ENCODE data around the gene MEF2C. TPM values are rescaled to one million over a fixed set of nuclear protein-coding genes. Genes with fewer than 3 reads are reported as not detected.

Gene MEF2C
- total RNA-seq, 1 donor from 2014 or later = 24.1 TPM

DNA sequence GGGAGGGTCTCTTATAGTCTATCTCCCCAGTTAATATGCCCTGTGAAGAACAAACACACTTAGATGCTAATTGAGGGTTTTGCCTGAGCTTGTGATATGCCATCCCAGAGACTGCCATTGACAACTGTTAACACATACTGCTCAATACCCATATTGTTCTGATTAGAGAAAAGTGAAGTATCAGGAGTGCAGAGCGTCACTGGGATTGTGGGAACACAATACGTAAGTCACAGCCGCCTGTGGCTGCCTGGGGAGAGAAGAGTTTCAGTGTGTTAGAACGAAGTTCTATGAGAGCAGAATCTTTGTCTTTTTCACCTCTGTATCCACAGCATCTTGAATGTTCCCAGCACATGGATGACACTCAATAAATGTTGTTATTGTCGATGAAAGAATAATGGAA lies 110.2 kb downstream of the MEF2C start:
- Mint-ChIP-seq H3K27me3 (ENCODE audit: unreplicated experiment) (no peaks in the 10 kb centered on the region), H3K36me3 (ENCODE audit: unreplicated experiment) (peaks cover 13% of the 10 kb centered on the region), H3K9me3 (ENCODE audit: unreplicated experiment) (no peaks in the 10 kb centered on the region), H3K4me3 (ENCODE audit: unreplicated experiment) (no peak overlapping the region), H3K4me1 (ENCODE audit: low read depth, unreplicated experiment) (peaks cover 4% of the 10 kb centered on the region), H3K27ac (ENCODE audit: unreplicated experiment) (no peak overlapping the region)
- no peak for TF ChIP-seq CTCF (IDR thresholded peaks at IDR 0.05; ENCODE audit: partially characterized antibody, unreplicated experiment)
- no peak for DNase-seq

- TF ChIP-seq CTCF (IDR thresholded peaks at IDR 0.05; ENCODE audit: partially characterized antibody, unreplicated experiment) = no peak
- Mint-ChIP-seq H3K27me3 (ENCODE audit: unreplicated experiment) (no peaks in the 10 kb centered on the region), H3K4me3 (ENCODE audit: unreplicated experiment) (no peak overlapping the region), H3K4me1 (ENCODE audit: low read depth, unreplicated experiment) (peaks cover 4% of the 10 kb centered on the region), H3K27ac (ENCODE audit: unreplicated experiment) (no peak overlapping the region), H3K9me3 (ENCODE audit: unreplicated experiment) (no peaks in the 10 kb centered on the region), H3K36me3 (ENCODE audit: unreplicated experiment) (peaks cover 13% of the 10 kb centered on the region)
- no peak for DNase-seq
Measured at GRCh38 chr5:88772047-88772446, 110.9 kb downstream of the MEF2C start.

DNA sequence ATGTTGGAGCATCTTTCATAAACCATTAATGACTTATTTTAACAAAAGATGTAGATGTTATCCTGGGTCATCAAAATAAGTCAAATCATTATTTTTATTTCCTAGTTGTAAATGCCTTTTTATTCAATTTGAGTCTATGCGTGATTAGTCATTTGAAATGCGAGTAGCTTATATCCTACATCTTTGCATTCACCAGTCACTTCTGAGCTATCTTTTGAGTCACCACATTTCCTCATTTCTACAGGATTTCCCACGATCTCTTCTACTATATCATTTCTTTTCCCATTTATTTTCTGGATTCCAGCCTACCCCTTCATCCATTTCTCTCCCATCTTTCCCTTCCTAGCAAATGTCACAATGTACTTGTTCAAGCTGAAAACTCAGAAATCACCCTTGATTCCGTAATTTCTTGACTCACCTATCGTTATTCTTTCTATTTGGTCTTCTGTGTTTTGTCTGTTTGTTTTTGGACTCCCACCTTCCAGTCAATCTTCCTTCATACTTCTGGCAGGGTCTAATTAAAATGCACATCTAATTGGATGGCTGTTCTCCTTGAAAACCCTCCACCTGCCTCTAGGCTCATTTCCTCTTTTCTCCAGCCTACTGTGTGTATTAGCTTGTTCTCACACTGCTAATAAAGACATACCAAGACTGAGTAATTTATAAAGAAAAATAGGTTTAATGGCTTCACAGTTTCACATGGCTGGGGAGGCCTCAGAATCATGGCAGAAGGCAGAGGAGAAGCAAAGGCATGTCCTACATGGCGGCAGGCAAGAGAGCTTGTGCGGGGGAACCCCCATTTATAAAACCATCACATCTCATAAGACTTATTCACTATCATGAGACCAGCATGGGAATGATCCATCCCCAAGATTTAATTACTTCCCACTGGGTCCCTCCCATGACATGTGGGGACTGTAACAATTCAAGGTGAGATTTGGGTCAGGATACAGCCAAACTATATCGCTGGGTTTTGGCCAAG lies 112.4 kb downstream of the MEF2C start:
- Mint-ChIP-seq H3K4me1 (ENCODE audit: low read depth, unreplicated experiment) (peaks cover 4% of the 10 kb centered on the region), H3K9me3 (ENCODE audit: unreplicated experiment) (no peaks in the 10 kb centered on the region), H3K27me3 (ENCODE audit: unreplicated experiment) (no peaks in the 10 kb centered on the region), H3K4me3 (ENCODE audit: unreplicated experiment) (no peak overlapping the region), H3K36me3 (ENCODE audit: unreplicated experiment) (peaks cover 13% of the 10 kb centered on the region), H3K27ac (ENCODE audit: unreplicated experiment) (no peak overlapping the region)
- no peak for DNase-seq
- no peak for TF ChIP-seq CTCF (IDR thresholded peaks at IDR 0.05; ENCODE audit: partially characterized antibody, unreplicated experiment)

DNA sequence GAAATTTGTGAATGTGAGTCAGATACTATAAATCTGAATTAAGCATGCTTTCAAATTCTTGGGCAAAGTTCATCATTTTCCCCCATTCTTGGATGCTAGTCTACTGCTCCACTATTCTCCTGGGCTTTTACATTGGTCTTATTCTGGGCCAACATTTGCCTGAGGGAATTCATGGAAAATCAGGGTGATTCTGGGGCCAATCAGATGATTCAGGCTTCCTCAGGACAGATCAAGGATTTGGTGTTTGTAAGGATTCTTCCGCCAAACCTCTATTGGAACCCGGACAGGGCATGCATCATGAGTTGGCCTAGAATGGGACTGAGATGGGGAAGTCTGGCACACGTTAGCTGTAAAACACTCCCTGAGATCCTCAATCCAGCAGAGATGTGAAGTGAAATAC lies 113.8 kb downstream of the MEF2C start:
- Mint-ChIP-seq H3K9me3 (ENCODE audit: unreplicated experiment) (no peaks in the 10 kb centered on the region), H3K36me3 (ENCODE audit: unreplicated experiment) (peaks cover 13% of the 10 kb centered on the region), H3K4me1 (ENCODE audit: low read depth, unreplicated experiment) (peaks cover 4% of the 10 kb centered on the region), H3K4me3 (ENCODE audit: unreplicated experiment) (no peak overlapping the region), H3K27ac (ENCODE audit: unreplicated experiment) (no peak overlapping the region), H3K27me3 (ENCODE audit: unreplicated experiment) (no peaks in the 10 kb centered on the region)
- DNase-seq = no peak
- no peak for TF ChIP-seq CTCF (IDR thresholded peaks at IDR 0.05; ENCODE audit: partially characterized antibody, unreplicated experiment)

DNA sequence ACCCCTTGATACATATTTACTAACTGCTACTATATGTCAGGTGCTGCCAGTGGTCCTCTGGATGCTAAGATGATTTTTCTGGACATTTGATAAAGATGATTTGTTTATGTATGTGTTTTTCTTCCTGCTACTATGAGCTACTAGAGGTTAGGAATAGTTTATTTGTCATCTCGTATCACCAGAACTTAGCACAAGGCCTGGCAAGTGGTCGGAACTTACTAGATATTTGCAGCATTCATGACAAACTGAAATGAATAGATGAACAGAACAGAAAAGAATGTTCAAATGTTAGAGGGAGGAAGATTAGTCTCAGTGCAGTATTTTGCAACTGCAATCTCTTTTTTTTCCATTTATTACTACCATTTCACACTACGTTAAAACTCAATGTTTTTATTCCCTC lies 114.6 kb downstream of the MEF2C start:
- H3K9me3 Mint-ChIP-seq (ENCODE audit: unreplicated experiment) = no peaks in the 10 kb centered on the region
- no peaks in the 10 kb centered on the region for H3K4me1 Mint-ChIP-seq (ENCODE audit: low read depth, unreplicated experiment)
- H3K4me3 Mint-ChIP-seq (ENCODE audit: unreplicated experiment) = no peak overlapping the region
- H3K27me3 Mint-ChIP-seq (ENCODE audit: unreplicated experiment) = no peaks in the 10 kb centered on the region
- no peak for TF ChIP-seq CTCF (IDR thresholded peaks at IDR 0.05; ENCODE audit: partially characterized antibody, unreplicated experiment)
- peaks cover 13% of the 10 kb centered on the region for H3K36me3 Mint-ChIP-seq (ENCODE audit: unreplicated experiment)
- H3K27ac Mint-ChIP-seq (ENCODE audit: unreplicated experiment) = no peak overlapping the region
- DNase-seq = no peak
